ENCODE results near the gene ACADS. TPM values are rescaled to one million over a fixed set of nuclear protein-coding genes. Genes with fewer than 3 reads are reported as not detected.

The ACADS gene
- total RNA-seq, 1 experiment from 2014 or later: 15.9 TPM

DNA sequence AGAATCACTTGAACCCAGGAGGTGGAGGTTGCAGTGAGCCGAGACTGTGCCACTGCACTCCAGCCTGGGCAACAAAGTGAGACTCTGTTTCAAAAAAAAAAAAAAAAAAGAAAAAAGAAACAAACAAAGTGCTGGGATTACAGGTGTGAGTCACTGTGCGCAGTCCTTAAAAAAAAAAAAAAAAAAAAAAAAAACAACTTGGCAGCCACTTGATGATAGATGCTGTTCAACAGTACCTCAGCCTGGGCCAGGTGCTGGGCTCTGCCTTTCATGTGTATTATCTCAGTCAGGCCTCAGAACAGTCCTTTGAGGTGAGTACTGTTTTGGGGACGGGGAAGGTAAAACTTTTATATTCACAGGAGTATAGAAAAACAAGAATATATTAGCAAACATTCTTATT, 9.6 kb downstream of the ACADS start:
- BruUV-seq (replicated peaks): no TSS peak
- intact Hi-C loops (cut with micrococcal nuclease; ENCODE audit: unreplicated experiment): no loop called here
- Histone ChIP-seq H3K27me3 (ENCODE audit: control insufficient read depth, insufficient read depth, low read length) (no peaks in the 10 kb centered on the region), H3K9me3 (ENCODE audit: control insufficient read depth, insufficient read depth, low read depth, low read length) (no peaks in the 10 kb centered on the region), H3K4me3 (ENCODE audit: low read depth in 2 of 2, low read length in 2 of 2) (no peak overlapping the region), H3K27ac (ENCODE audit: low read length) (no peak overlapping the region), H3K4me1 (ENCODE audit: control insufficient read depth, insufficient read depth, low read length) (no peaks in the 10 kb centered on the region), H3K36me3 (ENCODE audit: control insufficient read depth, insufficient read depth, low read length) (no peaks in the 10 kb centered on the region)
- TF ChIP-seq, protein P1, sequence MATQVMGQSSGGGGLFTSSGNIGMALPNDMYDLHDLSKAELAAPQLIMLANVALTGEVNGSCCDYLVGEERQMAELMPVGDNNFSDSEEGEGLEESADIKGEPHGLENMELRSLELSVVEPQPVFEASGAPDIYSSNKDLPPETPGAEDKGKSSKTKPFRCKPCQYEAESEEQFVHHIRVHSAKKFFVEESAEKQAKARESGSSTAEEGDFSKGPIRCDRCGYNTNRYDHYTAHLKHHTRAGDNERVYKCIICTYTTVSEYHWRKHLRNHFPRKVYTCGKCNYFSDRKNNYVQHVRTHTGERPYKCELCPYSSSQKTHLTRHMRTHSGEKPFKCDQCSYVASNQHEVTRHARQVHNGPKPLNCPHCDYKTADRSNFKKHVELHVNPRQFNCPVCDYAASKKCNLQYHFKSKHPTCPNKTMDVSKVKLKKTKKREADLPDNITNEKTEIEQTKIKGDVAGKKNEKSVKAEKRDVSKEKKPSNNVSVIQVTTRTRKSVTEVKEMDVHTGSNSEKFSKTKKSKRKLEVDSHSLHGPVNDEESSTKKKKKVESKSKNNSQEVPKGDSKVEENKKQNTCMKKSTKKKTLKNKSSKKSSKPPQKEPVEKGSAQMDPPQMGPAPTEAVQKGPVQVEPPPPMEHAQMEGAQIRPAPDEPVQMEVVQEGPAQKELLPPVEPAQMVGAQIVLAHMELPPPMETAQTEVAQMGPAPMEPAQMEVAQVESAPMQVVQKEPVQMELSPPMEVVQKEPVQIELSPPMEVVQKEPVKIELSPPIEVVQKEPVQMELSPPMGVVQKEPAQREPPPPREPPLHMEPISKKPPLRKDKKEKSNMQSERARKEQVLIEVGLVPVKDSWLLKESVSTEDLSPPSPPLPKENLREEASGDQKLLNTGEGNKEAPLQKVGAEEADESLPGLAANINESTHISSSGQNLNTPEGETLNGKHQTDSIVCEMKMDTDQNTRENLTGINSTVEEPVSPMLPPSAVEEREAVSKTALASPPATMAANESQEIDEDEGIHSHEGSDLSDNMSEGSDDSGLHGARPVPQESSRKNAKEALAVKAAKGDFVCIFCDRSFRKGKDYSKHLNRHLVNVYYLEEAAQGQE (IDR thresholded peaks at IDR 0.05; ENCODE audit: insufficient read depth in 1 of 2, low read depth in 2 of 2, low read length in 1 of 2): no peak
- TF ChIP-seq TCF7L2 (IDR thresholded peaks at IDR 0.05; ENCODE audit: low read depth, low read length): no peak
- TF ChIP-seq, protein P2, sequence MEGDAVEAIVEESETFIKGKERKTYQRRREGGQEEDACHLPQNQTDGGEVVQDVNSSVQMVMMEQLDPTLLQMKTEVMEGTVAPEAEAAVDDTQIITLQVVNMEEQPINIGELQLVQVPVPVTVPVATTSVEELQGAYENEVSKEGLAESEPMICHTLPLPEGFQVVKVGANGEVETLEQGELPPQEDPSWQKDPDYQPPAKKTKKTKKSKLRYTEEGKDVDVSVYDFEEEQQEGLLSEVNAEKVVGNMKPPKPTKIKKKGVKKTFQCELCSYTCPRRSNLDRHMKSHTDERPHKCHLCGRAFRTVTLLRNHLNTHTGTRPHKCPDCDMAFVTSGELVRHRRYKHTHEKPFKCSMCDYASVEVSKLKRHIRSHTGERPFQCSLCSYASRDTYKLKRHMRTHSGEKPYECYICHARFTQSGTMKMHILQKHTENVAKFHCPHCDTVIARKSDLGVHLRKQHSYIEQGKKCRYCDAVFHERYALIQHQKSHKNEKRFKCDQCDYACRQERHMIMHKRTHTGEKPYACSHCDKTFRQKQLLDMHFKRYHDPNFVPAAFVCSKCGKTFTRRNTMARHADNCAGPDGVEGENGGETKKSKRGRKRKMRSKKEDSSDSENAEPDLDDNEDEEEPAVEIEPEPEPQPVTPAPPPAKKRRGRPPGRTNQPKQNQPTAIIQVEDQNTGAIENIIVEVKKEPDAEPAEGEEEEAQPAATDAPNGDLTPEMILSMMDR (IDR thresholded peaks at IDR 0.05): no peak
- no peak for DNase-seq (ENCODE audit: low read depth, low spot score)
- ChIA-PET POLR2A (no interaction called here), CTCF (interaction anchor here (0.7 kb wide), 1 partner anchor 153 kb away, joined by 3 read pairs; no protein-coding TSS in a partner anchor)
- no peak for ATAC-seq
- in situ Hi-C loops (cut with HindIII; ENCODE audit: low pct_unique_long_range_greater_than_20kb, low sequenced_read_pairs): no loop called here

DNA sequence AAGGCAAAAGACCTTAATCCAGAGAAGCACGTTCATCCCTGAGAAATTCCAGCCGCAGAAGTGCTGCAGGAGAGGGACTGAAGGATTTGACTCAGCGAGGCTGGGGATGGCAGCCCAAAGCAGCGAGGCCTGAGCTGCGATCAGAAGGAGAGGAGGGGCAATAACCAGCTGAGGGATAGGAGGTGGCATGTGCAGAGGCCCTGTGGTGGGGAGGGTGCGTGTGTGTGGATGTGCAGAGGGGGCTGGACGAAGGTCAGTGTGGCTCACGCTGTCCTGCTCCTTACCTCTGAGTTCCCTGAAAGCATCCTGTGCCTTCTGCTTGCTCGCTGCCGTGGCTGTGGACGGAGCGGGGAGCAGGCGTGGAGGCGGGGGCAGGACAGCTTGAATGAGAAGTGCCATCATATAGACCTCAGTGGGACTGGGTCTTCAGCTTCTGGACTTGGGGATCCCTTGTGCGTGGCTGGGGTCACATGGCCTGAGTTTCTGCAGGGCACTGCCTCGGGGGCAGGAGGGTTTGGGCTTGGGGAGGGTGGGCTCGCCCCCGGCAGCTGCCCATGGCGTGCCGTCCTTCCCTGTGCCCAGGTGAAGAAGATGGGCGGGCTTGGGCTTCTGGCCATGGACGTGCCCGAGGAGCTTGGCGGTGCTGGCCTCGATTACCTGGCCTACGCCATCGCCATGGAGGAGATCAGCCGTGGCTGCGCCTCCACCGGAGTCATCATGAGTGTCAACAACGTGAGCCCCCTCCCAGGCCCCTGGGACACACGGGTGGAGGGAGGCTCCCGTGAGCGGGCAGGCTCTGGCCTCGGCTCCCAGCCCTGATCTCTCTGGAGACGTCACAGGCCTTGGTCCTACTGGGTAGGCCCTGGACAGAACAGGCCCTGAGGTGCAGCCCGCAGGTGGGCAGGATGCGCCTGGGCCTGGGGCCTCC, 11.0 kb downstream of the ACADS start:
- no peaks in the 10 kb centered on the region for H3K36me3 ChIP-seq (ENCODE audit: control insufficient read depth, insufficient read depth, low read length)
- intact Hi-C loops (cut with micrococcal nuclease; ENCODE audit: unreplicated experiment) (no loop called here), in situ Hi-C loops (cut with HindIII; ENCODE audit: low pct_unique_long_range_greater_than_20kb, low sequenced_read_pairs) (no loop called here)
- ChIA-PET CTCF (interaction anchor here (0.5 kb wide), 1 partner anchor 40 kb away, joined by 3 read pairs; no protein-coding TSS in a partner anchor), POLR2A (interaction anchor here (0.6 kb wide), 1 partner anchor 177 kb away, joined by 8 read pairs; no protein-coding TSS in a partner anchor)
- ATAC-seq: no peak
- DNase-seq (ENCODE audit: low read depth, low spot score): no peak
- H3K27ac ChIP-seq (ENCODE audit: low read length): no peak overlapping the region
- H3K27me3 ChIP-seq (ENCODE audit: control insufficient read depth, insufficient read depth, low read length): no peaks in the 10 kb centered on the region
- BruUV-seq (replicated peaks): no TSS peak
- TF ChIP-seq, protein P1 (IDR thresholded peaks at IDR 0.05; ENCODE audit: insufficient read depth in 1 of 2, low read depth in 2 of 2, low read length in 1 of 2): no peak
- TF ChIP-seq, protein P2 (IDR thresholded peaks at IDR 0.05): no peak
- TF ChIP-seq SIN3A (IDR thresholded peaks at IDR 0.05; ENCODE audit: borderline replicate concordance, insufficient read depth, low read depth, low read length) (no peak), TCF7L2 (IDR thresholded peaks at IDR 0.05; ENCODE audit: low read depth, low read length) (no peak), POLR2AphosphoS5 (IDR thresholded peaks at IDR 0.05; ENCODE audit: low read depth, low read length) (no peak)
- H3K4me1 ChIP-seq (ENCODE audit: control insufficient read depth, insufficient read depth, low read length): no peaks in the 10 kb centered on the region
- H3K4me3 ChIP-seq (ENCODE audit: low read depth in 2 of 2, low read length in 2 of 2): no peak overlapping the region
- no peaks in the 10 kb centered on the region for H3K9me3 ChIP-seq (ENCODE audit: control insufficient read depth, insufficient read depth, low read depth, low read length)
